HEK293T (cell line): ENCODE data around the gene TLK2.

Experiments
- ARNT ChIP-seq: fragments of 450-650 bp; IDR thresholded peaks from 2 replicates; pipeline ENCODE4 v1.6.1; 2017; ENCODE audit warnings: mild to moderate bottlenecking
- BHLHE40 ChIP-seq: fragments of 450-650 bp; IDR thresholded peaks from 2 replicates; pipeline ENCODE4 v1.6.1; 2016; ENCODE audit warnings: mild to moderate bottlenecking, moderate library complexity, borderline replicate concordance
- ELF4 ChIP-seq: fragments of 450-650 bp; IDR thresholded peaks from 2 replicates; pipeline ENCODE4 v1.6.1; 2017; ENCODE audit warnings: antibody characterized with exemption
- FOXA1 ChIP-seq: fragments of 450-650 bp; IDR thresholded peaks from 2 replicates; pipeline ENCODE4 v1.6.1; 2016; ENCODE audit warnings: mild to moderate bottlenecking
- FOXK2 ChIP-seq: fragments of 450-650 bp; IDR thresholded peaks from 2 replicates; pipeline ENCODE4 v1.6.1; 2016; ENCODE audit warnings: mild to moderate bottlenecking
- FOXM1 ChIP-seq: fragments of 450-650 bp; IDR thresholded peaks from 2 replicates; pipeline ENCODE4 v1.6.1; 2017; ENCODE audit warnings: mild to moderate bottlenecking, borderline replicate concordance
- NFRKB ChIP-seq: fragments of 450-650 bp; IDR thresholded peaks from 2 replicates; pipeline ENCODE4 v1.6.1; 2016; ENCODE audit warnings: mild to moderate bottlenecking, moderate library complexity
- SP1 ChIP-seq: fragments of 450-650 bp; IDR thresholded peaks from 2 replicates; pipeline ENCODE4 v1.6.1; 2017
- TARDBP ChIP-seq: fragments of 450-650 bp; IDR thresholded peaks from 2 replicates; pipeline ENCODE4 v1.6.1; 2016
- ZNF384 ChIP-seq: fragments of 450-650 bp; IDR thresholded peaks from 2 replicates; pipeline ENCODE4 v1.6.1; 2016
- TF ChIP-seq, protein P1 (sequence below): fragments of 450-650 bp; IDR thresholded peaks from 2 replicates; pipeline ENCODE4 v1.6.1; 2016

DNA sequence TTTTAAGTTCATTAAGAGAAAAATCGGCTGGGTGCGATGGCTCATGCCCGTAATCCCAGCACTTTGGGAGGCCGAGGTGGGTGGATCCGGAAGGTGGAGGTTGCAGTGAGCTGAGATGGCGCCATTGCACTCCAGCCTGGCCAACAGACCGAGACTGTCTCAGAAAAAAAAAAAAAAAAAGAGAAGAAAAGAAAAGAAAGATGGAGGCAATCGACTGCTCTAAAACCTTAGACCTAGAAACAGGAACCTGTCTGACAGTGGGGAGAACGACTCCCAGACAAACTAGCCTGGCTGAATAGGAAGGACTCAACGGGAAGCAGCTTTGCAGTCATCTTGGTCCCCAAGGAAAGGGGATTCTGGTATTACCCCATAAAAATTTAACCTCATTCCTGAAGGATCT, 162.5 kb downstream of the TLK2 start:
- TF ChIP-seq ARNT (no peak), NFRKB (no peak), ELF4 (no peak), TARDBP (no peak), FOXA1 (no peak), FOXK2 (no peak), ZNF384 (no peak), SP1 (no peak), BHLHE40 (no peak), FOXM1 (no peak)
- TF ChIP-seq, protein P1, sequence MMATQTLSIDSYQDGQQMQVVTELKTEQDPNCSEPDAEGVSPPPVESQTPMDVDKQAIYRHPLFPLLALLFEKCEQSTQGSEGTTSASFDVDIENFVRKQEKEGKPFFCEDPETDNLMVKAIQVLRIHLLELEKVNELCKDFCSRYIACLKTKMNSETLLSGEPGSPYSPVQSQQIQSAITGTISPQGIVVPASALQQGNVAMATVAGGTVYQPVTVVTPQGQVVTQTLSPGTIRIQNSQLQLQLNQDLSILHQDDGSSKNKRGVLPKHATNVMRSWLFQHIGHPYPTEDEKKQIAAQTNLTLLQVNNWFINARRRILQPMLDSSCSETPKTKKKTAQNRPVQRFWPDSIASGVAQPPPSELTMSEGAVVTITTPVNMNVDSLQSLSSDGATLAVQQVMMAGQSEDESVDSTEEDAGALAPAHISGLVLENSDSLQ = no peak
